NCI-H774 (cell line): ENCODE measurements around the gene FXYD7.
"Not testable (repeated sequence)": the region's sequence is repeated elsewhere in the genome, so short reads cannot be mapped to it uniquely, and the experiment has no call there.

ENCODE experiments used
- DNase-seq: peaks from one replicate; lab custom pipeline; 2025; lab: John Stamatoyannopoulos, UW

Gene FXYD7

DNA sequence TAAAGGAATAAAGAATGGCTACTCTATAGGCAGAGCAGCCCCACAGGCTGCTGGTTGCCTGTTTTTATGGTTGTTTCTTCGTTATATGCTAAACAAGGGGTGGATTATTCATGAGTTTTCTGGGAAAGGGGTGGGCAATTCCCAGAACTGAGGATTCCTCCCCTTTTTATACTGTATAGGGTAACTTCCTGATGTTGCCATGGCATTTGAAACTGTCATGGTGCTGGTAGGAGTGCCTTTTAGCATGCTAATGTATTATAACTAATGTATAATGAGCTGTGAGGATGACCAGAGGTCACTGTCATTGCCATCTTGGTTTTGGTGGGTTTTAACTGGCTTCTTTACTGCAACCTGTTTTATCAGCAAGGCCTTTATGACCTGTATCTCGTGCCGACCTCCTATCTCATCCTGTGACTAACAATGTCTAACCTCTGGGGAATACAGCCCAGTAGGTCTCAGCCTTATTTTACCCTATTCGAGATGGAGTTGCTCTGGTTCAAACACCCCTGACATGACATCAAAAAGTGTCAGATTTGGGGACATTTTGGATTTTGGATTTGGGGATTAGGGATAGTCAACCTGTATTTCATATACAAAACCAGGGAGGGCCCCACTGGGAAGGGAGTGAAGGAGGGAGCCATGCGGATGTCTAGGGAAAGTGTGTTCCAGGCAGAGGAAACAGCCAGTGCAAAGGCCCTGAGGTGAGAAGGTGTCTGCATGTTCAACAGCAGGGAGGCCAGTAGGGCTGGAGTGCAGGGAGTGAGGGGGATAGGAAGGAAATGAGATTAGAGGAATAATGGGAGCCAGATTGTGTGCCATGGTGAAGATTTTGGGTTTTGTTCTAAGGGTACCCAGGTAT lies 22.4 kb downstream of the FXYD7 start:
- no peak for DNase-seq

DNA sequence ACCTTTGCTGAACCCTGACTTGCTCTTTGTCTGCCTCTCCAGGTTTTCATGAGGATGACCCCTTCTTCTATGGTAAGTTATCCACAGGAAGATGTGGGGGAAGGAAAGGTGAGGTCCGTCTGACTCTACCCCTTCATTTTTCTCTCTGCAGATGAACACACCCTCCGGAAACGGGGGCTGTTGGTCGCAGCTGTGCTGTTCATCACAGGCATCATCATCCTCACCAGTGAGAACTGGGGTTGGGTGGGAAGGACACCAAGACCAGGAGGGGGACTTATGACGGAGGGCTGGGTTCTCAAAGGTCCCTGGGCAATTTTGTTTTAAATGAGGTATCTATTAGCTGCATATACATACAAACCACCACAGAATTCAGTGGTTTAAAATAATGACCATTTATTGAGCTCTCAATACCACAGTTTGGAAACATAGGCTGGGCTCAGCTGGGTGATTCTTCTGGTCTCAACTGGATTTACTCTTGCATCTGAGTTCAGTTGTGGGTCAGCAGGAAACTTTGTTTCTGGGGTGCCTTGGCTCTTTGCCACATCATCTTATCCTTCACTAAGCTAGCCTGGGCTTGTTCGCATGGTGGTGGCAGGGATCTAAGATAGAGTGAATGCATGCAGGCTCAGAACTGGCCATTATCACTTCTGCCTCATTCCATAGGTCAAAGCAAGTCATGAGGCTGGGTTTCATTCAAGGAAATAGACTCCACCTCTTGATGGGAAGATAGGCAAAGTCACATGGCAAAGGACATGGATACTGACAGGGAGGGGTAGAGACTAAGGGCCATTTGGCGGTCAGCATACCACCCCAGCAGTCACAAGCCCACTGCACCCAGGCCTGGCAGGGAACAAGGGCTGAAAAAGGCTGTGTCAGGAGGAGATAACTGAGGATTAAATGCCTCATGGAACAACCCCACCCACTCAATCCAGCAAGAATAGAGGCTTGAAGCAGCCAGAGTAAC lies 23.3 kb downstream of the FXYD7 start:
- no peak for DNase-seq

DNA sequence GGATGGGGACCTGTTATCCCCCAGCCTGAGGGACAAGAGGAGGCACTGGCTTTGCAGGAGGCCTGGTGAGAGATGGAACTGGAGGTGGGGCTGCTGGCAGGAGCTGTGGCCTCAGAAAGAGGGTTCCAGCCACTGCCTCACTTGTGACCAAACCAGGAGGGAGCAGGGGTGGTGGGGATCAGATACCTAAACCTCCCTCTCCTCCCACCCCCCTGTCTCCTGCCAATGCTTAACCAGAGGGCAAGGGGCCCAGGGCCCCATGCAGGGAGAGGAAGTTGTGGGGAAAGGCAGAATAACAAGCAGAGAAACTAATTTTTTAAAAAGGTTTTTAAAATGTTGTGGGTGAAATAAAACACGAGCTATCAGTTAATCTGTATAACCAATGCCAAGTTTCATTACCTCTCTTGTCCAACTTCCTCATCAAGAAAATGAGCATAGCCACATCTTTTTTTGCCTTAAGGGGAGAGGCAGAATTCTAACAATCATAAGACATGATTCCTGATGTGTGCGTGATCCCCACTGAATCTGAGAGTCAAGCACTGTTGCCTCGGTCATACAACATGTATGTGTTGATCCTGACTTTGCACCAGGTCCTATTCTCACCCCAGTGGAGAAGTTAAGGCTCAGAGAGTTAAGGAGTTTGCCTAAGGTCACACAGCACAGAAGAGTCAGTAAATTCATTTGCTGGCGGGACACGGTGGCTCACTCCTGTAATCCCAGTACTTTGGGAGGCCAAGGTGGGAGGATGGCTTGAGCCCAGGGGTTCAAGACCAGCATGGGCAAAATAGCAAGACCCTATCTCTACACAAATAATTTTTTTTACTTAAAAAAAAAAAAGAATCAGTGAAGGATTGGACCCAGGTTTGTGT lies 24.4 kb downstream of the FXYD7 start:
- no peak for DNase-seq

DNA sequence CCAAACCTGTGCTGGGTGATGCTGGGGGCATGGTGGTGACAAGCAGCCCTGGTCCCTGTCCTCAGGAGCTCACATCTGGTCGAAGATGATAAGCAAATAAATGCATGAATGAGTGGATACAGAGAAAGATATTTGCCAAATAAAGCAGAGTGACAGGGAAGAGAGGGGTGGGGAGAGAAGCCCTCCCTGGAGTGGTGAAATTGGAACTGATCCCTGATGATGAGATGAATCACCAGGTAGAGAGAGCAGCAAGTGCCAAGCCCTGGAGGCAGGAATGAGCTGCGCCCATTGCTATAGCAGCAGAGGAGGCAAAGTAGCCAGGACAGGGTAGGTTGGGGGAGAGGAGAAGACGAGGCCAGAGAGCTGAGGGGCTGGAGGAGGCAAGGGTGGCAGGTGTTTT lies 25.1 kb downstream of the FXYD7 start:
- DNase-seq: no peak

DNA sequence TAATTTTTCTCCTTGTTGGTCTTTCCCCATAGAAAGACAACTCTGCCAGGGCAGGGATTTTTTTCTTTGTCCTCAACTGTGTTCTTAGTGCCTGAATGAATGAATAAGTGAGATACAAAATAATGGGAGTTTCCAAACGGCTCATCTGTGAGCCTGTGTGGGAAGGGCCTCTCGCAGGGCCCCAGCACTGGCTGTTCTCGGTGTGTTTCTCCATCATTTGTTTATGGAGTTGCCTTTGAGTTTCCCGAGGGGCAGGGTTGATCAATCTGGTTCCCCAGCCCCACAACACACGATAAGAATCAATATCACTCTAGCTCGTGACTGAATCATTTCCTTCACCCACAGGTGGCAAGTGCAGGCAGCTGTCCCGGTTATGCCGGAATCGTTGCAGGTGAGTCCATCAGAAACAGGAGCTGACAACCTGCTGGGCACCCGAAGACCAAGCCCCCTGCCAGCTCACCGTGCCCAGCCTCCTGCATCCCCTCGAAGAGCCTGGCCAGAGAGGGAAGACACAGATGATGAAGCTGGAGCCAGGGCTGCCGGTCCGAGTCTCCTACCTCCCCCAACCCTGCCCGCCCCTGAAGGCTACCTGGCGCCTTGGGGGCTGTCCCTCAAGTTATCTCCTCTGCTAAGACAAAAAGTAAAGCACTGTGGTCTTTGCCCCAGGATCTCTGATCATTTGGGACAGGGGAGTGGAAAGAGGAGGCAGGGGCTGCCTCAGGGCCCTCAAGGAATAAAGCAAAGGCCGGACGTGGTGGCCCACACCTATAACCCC lies 26.4 kb downstream of the FXYD7 start:
- no peak for DNase-seq

DNA sequence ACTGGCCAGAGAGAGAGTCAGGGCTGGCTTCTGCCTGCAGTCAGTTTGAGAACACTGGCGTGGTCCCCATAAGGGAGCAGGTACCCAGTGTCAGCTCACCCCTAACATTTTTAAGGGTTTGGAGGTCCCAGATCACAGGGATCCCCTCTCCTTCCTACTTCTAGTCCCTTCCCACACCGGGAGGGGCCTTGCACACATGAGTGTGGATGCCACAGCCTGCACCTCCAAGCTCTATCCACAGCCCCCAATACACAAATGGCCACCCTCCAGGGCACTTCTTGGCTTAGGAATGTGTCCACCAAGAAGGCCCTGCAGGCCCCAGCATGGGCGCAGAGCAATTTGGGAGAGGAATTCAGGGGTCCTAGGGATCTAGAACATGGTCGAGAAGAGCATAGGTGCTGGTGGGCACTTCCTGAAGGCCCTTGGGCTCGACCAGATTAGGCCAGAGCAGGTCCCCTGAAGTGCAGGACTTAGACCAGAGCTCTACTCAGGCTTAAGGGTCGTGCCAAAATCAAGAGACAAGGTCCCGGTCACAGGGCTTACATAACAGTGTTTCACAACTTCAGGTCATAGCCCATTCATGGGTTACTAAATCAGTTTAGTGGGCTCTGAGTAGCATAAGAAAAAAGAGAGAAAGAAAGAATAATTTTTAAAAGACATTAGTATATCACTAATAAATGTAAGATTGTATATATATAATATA lies 27.5 kb downstream of the FXYD7 start:
- no peak for DNase-seq

DNA sequence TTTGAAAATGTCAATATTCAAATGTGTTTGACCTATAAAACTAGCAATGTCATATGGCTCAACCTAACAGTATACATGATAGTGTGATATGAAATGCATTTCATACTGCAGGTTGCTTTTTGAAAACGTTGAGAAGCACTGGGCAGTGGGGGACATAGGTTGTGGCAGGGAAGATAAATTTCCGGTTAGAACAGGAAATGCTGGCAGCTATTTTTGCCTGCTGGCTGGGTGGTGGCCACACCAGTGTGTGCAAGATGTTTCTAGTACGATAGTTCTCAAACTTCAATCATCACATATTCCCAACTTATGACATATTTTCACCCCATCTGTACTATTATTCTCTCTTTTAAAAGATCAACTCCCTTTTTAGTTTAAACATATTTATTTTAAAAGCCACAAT lies 28.7 kb downstream of the FXYD7 start:
- no peak for DNase-seq

DNA sequence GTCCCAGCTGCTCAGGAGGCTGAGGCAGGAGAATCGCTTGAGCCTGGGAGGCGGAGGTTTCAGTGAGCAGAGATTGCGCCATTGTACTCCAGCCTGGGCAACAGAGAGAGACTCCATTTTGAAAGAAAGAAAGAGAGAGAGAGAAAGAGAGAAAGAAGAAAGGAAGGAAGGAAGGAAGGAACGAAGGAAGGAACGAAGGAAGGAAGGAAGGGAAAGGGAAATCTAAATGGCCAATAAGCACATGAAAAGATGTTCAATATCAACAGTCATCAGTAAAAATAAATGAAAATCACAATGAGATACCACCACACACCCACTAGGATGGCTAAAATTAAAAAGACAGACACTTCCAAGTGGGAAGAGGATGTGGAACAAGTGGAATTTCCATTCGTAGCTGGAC lies 31.2 kb downstream of the FXYD7 start:
- no peak for DNase-seq

DNA sequence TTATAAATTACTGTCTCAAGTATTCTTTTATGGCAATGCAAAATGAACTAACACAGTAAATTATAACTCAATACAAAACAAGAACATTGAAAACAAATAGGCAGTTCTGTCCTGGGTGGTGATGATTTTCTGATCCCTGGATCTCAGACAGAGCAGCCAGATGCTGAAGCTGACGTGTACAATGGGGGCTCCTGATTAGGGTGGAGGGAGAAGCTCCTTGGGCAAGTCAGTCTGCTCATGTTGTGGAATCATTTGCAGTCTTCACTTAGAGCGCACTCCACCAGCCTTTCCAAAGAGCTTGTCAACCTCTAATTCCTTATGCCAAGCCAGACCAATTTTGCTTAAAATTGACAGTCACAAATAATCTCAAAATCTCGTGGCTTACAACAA lies 33.1 kb downstream of the FXYD7 start:
- DNase-seq: no peak

DNA sequence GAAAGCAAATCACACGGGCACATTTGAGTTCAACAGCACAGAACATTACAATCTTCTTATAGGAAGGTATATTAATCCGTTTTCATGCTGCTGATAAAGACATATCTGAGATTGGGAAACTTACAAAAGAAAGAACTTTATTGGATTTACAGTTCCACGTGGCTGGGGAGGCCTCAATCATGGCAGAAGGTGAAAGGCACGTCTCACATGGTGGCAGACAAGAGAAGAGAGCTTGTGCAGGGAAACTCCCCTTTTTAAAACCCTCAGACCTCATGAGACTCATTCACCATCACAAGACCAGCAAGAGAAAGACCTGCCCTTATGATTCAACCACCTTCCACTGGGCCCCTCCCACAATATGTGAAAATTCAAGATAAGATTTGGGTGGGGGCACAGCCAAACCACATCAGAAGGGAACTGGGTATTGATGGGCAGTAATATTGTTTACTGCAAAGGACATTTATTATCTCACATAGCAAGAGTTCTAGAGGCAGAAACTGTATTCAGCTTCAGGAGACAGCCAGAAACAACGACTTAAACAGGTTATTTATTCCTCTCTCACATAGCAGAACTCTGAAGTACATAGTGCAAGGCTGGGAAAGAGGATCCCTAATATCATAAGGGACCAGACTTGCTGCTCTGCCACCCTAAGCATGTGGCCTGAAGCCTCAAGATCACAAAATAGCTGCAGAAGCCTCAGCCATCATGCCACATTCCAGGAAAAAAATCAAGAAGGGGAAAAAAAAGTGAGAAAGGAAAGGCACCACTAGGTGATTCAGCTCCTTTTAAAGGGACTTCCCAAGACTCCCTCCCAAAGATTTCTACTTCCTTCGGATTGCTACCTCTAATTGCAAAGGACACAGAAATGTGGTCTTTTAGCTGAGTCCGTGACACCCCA lies 34.6 kb downstream of the FXYD7 start:
- DNase-seq: no peak

DNA sequence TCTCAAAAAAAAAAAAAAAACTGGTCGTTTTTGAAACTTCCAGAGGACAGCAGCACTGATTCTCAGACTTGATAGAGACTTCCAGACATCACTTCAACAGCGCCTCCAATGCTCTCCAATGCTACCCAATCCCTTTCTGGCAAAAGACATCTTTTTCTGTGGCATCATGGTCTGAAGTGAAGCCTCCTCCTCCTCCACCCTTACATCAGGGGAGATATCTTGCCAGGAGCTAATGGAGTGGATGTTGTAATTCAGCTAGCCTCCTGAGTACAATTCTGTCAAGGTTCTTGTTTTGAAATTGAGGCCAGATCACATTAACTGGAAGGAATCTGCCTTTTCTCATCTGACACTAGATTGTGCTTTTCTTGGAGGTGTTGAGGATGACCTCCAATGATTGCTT lies 35.6 kb downstream of the FXYD7 start:
- no peak for DNase-seq

DNA sequence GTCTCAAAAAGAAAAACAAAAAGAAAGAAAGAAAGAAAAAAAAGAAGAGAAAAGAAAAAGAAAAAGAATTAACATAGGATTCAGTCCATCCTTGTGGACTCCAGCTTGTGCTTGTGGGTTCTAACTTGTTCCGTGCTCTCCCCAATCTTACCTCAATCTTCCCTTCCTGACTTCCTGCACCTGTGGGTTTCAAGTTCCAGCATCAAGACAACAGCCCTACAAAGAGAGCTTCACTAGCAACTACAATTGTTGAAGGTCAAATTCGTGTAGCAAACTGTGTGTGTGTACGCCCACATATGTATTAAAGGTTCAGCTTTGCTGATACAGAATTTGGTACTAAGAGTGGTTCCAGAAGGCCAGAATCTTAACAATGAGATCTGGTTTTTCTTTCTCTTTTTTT lies 36.8 kb downstream of the FXYD7 start:
- no peak for DNase-seq

DNA sequence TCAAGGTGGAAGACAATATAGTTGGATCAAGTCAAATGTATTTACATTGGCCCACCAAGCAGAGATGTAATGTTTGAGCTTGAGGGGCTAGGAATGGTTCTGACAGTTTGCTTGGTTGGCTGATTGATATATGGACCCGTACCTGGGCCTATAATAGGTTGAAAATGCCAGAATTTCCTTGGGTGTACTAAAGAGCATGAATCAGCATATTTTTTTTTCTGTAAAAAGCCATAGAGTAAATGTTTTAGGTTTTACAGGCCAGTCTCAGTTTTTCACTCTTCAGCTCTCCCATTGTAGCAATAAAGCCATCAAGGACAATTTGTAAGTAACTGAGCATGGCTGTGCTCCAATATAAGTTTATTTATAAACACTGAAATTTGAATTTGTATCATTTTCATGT lies 38.3 kb downstream of the FXYD7 start:
- no peak for DNase-seq

DNA sequence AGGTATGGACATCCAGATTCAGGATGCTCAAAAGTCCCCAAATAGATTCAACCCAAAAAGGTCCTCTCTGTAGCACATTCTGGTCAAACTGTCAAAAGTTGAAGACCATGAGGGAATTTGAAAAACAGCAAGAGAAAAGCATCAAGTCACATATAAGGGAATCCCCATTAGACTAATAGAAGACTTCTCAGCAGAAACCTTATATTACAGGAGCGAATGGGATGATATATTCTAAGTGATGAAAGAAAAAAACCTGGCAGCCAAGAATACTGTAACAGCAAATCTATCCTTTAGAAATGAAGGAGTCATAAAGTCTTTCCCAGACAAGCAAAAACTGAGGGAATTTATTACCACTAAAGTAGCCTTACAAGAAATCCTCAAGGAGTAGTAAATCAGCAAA lies 41.2 kb downstream of the FXYD7 start:
- DNase-seq: no peak

DNA sequence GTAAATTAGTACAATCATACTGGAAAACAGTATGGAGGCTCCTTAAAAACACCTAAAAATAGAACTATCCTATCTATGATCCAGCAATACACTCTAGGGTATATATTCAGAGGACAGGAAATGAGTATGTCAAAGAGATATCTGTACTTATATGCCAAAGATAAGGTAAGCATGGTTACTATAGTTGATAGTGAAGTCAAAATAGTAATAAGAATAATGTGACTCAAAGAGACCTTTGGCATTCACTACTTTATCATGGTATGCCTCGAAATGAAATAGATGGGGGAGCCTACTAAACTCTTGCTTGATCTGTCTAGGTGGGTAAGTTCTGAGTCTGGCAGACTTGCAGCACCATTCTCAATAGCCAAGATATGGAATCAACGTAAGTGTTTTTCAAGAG lies 41.8 kb downstream of the FXYD7 start:
- DNase-seq: no peak

DNA sequence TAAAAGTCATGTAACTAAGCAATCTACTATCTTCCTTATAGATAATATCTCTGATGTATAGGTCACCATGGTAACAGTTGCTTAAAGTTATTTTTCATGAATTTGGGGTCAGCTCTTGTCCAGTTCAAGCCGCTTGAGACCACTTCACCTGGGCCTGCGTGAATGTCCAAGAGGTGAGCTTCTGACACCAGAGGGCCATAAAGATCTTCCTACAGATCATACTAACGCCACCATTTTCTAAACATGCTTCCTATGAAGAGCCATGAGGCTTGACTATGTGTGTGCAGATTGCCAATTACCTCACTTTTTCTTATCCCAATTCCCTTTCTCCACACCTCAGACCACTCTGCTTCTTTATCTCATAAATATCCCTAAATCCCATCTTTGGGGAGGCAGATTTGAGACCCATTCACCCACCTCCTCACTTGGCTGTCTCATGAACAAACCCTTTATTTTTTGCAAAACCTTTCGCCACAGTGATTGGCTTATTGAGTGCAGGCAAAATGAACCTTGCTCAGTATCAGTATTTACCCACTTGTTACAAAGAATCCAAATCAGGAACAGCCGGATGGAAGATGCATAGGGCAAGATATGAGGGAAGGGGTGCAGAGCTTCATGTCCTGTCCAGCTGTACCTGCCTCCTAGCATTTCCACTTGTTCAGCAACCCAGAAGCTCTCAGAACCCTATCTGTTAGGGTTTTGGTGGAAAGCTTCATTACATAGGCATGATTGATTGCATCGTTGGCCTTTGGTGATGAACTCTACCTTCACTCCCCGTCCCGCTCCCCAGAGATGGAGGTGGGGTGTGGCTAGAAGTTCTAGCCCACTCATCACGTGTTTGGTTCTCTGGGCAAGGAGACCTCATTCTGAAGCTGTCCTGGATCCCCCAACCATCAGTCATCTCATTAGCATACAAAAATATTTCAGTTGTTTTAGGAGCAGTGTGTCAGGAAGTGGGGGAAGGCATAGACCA lies 51.2 kb downstream of the FXYD7 start:
- DNase-seq: no peak

DNA sequence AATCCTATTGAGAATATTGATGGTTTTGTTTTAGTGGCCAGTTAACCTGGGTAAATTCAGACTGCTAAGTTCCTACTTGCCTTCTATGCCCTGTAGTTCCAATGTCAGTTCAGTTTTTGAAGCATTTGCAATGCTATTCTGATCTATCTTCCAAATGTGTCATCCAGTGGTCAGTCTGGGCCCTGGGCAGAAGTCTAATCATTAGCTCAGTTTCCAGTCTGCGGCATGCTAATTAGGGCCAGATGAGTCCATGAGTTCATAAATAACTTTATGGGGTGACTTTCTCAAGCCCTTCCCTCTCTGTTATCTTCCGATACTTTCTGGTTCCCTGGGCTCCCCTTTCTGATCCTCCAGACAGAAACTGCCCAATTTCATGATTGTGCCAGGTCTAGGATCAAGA lies 52.8 kb downstream of the FXYD7 start:
- DNase-seq: no peak

DNA sequence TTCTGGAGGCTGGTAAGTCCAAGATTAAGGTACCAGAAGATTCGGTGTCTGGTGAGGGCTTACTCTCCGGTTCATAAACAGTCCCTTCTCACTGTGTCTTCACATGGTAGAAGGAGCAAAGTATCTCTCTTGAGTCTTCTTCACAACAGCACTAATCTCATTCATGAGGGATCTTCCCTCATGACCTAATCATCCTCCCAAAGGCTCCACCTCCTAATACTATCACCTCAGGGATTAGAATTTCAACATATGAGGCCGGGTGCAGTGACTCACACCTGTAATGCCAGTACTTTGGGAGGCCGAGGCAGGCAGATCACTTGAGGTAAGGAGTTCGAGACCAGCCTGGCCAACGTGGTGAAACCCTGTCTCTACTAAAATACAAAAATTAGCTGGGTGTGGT lies 53.8 kb downstream of the FXYD7 start:
- DNase-seq: not testable (repeated sequence)
